Panc1 (cell line): ENCODE data around the gene SAPCD1.

ENCODE experiments used
- POLR2AphosphoS5 ChIP-seq: IDR thresholded peaks from 2 replicates; pipeline ENCODE4 v1.6.1; 2012; ENCODE audit warnings: mild to moderate bottlenecking, low read depth, low read length, moderate library complexity
- TCF7L2 ChIP-seq: IDR thresholded peaks from 2 replicates; pipeline ENCODE4 v1.6.1; 2011; ENCODE audit warnings: mild to moderate bottlenecking, low read depth, low read length, inconsistent platforms
- TF ChIP-seq, protein P1 (sequence below): fragments of 450-650 bp; IDR thresholded peaks from 2 replicates; pipeline ENCODE4 v1.5.1; 2017; ENCODE audit warnings: mild to moderate bottlenecking
- TF ChIP-seq, protein P2 (sequence below), 2 experiments: IDR thresholded peaks; 2 replicates each; pipeline ENCODE4 v1.6.1; 2011 to 2012; ENCODE audit warnings: low read depth in 2 of 2, control low read depth in 1 of 2, low read length in 1 of 2, mild to moderate bottlenecking in 1 of 2, moderate library complexity in 1 of 2; ENCODE audit not compliant: insufficient read depth in 1 of 2

DNA sequence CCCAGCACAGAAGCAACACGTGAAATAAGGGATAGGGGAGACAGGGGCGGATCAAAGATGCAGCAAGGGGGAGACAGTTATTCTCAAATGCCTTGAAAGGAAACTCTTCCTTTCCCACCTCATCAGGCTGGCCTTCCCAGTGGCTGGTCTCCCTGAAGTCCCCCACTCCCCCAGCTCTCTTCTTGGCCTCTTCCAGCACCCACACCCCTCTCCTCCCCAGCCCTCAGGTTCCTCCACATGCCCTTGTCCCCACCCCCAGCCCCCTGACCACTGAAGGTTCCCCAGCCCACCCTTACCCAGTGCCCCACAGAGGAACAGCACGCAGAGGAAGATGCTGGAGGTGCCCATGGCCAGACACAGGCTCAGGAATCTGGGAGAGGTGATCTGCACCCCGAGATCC is 49.0 kb upstream of the SAPCD1 start:
- no peak for TF ChIP-seq POLR2AphosphoS5
- TF ChIP-seq, protein P1, sequence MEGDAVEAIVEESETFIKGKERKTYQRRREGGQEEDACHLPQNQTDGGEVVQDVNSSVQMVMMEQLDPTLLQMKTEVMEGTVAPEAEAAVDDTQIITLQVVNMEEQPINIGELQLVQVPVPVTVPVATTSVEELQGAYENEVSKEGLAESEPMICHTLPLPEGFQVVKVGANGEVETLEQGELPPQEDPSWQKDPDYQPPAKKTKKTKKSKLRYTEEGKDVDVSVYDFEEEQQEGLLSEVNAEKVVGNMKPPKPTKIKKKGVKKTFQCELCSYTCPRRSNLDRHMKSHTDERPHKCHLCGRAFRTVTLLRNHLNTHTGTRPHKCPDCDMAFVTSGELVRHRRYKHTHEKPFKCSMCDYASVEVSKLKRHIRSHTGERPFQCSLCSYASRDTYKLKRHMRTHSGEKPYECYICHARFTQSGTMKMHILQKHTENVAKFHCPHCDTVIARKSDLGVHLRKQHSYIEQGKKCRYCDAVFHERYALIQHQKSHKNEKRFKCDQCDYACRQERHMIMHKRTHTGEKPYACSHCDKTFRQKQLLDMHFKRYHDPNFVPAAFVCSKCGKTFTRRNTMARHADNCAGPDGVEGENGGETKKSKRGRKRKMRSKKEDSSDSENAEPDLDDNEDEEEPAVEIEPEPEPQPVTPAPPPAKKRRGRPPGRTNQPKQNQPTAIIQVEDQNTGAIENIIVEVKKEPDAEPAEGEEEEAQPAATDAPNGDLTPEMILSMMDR = no peak
- TF ChIP-seq, protein P2, sequence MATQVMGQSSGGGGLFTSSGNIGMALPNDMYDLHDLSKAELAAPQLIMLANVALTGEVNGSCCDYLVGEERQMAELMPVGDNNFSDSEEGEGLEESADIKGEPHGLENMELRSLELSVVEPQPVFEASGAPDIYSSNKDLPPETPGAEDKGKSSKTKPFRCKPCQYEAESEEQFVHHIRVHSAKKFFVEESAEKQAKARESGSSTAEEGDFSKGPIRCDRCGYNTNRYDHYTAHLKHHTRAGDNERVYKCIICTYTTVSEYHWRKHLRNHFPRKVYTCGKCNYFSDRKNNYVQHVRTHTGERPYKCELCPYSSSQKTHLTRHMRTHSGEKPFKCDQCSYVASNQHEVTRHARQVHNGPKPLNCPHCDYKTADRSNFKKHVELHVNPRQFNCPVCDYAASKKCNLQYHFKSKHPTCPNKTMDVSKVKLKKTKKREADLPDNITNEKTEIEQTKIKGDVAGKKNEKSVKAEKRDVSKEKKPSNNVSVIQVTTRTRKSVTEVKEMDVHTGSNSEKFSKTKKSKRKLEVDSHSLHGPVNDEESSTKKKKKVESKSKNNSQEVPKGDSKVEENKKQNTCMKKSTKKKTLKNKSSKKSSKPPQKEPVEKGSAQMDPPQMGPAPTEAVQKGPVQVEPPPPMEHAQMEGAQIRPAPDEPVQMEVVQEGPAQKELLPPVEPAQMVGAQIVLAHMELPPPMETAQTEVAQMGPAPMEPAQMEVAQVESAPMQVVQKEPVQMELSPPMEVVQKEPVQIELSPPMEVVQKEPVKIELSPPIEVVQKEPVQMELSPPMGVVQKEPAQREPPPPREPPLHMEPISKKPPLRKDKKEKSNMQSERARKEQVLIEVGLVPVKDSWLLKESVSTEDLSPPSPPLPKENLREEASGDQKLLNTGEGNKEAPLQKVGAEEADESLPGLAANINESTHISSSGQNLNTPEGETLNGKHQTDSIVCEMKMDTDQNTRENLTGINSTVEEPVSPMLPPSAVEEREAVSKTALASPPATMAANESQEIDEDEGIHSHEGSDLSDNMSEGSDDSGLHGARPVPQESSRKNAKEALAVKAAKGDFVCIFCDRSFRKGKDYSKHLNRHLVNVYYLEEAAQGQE (IDR thresholded peaks at IDR 0.05; ENCODE audit: insufficient read depth in 1 of 2, low read depth in 2 of 2, low read length in 1 of 2) = no peak
- no peak for TF ChIP-seq TCF7L2
